Right hindlimb (tissue), 1 donor: ENCODE data around the gene SPEF2.

Source experiments
- DNase-seq: peaks from one replicate; pipeline ENCODE4 v3.0.0-alpha.2; 2018

The SPEF2 gene

GRCh38 chr5:35857606-35858205 is 240.0 kb downstream of the SPEF2 start:
- no peak for DNase-seq

GRCh38 chr5:35859101-35859661 is 241.5 kb downstream of the SPEF2 start:
- DNase-seq, result no peak

GRCh38 chr5:35860686-35861085 is 243.0 kb downstream of the SPEF2 start:
- no peak for DNase-seq

GRCh38 chr5:35861718-35862117 is 244.1 kb downstream of the SPEF2 start:
- DNase-seq, result no peak

GRCh38 chr5:35862126-35862525 is 244.5 kb downstream of the SPEF2 start:
- DNase-seq, result no peak

- no peak for DNase-seq
Observed at GRCh38 chr5:35863159-35863558, 245.5 kb downstream of the SPEF2 start.
